GM18507 (cell line): ENCODE data around the gene GLIS2.

ENCODE experiments used
- DNase-seq: peaks from one replicate; pipeline ENCODE4 v3.0.0; 2011; ENCODE audit warnings: low read depth; ENCODE audit not compliant: insufficient read length; ENCODE audit errors: extremely low spot score
- FAIRE-seq: peaks from 2 replicates; lab custom pipeline; 2011; peaks lifted over from hg19 to GRCh38; lab: Jason Lieb, UNC

GLIS2 gene

GRCh38 chr16:4315186-4316107 lies at the start of gene GLIS2:
GLIS2 (plus strand) TSS chr16:4316067; CDS start chr16:4332281, 16,214 bp downstream.
- FAIRE-seq (no peak), DNase-seq (no peak)

- no peak for DNase-seq
- FAIRE-seq = no peak
These were observed 49.5 kb upstream of the GLIS2 start for GRCh38 chr16:4266372-4266771.

- no peak for DNase-seq
- no peak for FAIRE-seq
These were observed 45.8 kb upstream of the GLIS2 start for GRCh38 chr16:4270091-4270490.

- DNase-seq (no peak), FAIRE-seq (no peak)
These were observed 45.3 kb upstream of the GLIS2 start for GRCh38 chr16:4270595-4270994.

- peak; percentile 77 for FAIRE-seq
These were observed 44.4 kb upstream of the GLIS2 start for GRCh38 chr16:4271176-4272113.

GRCh38 chr16:4272114-4272956 lies 43.5 kb upstream of the GLIS2 start:
- no peak for FAIRE-seq

More at GRCh38 chr16:4271176-4272113, 44.4 kb upstream of the GLIS2 start:
- peak; percentile 79 for DNase-seq

GRCh38 chr16:4273858-4274311 lies 42.0 kb upstream of the GLIS2 start:
- no peak for DNase-seq
- FAIRE-seq = no peak

More at GRCh38 chr16:4272114-4272956, 43.5 kb upstream of the GLIS2 start:
- DNase-seq = no peak

- no peak for FAIRE-seq
- no peak for DNase-seq
These were observed 40.0 kb upstream of the GLIS2 start for GRCh38 chr16:4275861-4276260.

GRCh38 chr16:4277987-4278513 lies 37.8 kb upstream of the GLIS2 start:
- DNase-seq (no peak), FAIRE-seq (no peak)

- DNase-seq = no peak
- FAIRE-seq = no peak
These were observed 35.2 kb upstream of the GLIS2 start for GRCh38 chr16:4280625-4281024.

- DNase-seq (no peak), FAIRE-seq (no peak)
These were observed 32.4 kb upstream of the GLIS2 start for GRCh38 chr16:4283441-4283840.

- FAIRE-seq = no peak
- no peak for DNase-seq
These were observed 31.9 kb upstream of the GLIS2 start for GRCh38 chr16:4283939-4284338.

- DNase-seq = no peak
- FAIRE-seq = no peak
These were observed 30.7 kb upstream of the GLIS2 start for GRCh38 chr16:4285167-4285566.

- peak; percentile 88 for DNase-seq
- peak; percentile 82 for FAIRE-seq
These were observed 27.5 kb upstream of the GLIS2 start for GRCh38 chr16:4288148-4288921.

- FAIRE-seq = no peak
- DNase-seq = no peak
These were observed 25.5 kb upstream of the GLIS2 start for GRCh38 chr16:4290236-4290830.

- FAIRE-seq = no peak
These were observed 24.2 kb upstream of the GLIS2 start for GRCh38 chr16:4291699-4292098.

GRCh38 chr16:4293181-4293716 lies 22.6 kb upstream of the GLIS2 start:
- FAIRE-seq = no peak
- DNase-seq = no peak

More at GRCh38 chr16:4291699-4292098, 24.2 kb upstream of the GLIS2 start:
- DNase-seq = no peak
